Smooth muscle cell (in vitro differentiated cells): ENCODE data around the gene EIF2B4. TPM values are rescaled to one million over a fixed set of nuclear protein-coding genes. Genes with fewer than 3 reads are reported as not detected.
A peak's percentile ranks its signal among the peaks of the same experiment; 100 is the strongest.

Source experiments
- DNase-seq: peaks from one replicate; lab custom pipeline; 2025; ENCODE audit not compliant: unreplicated experiment; lab: John Stamatoyannopoulos, UW
- H2AFZ ChIP-seq: fragments of 200-600 bp; sonication (generic); 2 replicates; pipeline ENCODE4 v1.6.0; 2016; ENCODE audit warnings: antibody characterized with exemption, low read depth, mild to moderate bottlenecking
- H3F3A ChIP-seq: fragments of 200-600 bp; sonication (generic); 2 replicates; pipeline ENCODE4 v1.6.0; 2017; ENCODE audit warnings: antibody characterized with exemption, low read depth
- H3K27ac ChIP-seq: fragments of 200-600 bp; sonication (generic); 2 replicates; pipeline ENCODE4 v1.5.1; 2016; ENCODE audit warnings: low read depth, mild to moderate bottlenecking
- H3K27me3 ChIP-seq: fragments of 200-600 bp; sonication (generic); 2 replicates; pipeline ENCODE4 v1.6.1; 2016; ENCODE audit warnings: low read depth, mild to moderate bottlenecking
- H3K36me3 ChIP-seq: fragments of 200-600 bp; sonication (generic); 2 replicates; pipeline ENCODE4 v1.5.1; 2016; ENCODE audit warnings: low read depth
- H3K4me1 ChIP-seq: fragments of 200-600 bp; sonication (generic); 2 replicates; pipeline ENCODE4 v1.5.1; 2016; ENCODE audit warnings: low read depth
- H3K4me2 ChIP-seq: fragments of 200-600 bp; sonication (generic); 2 replicates; pipeline ENCODE4 v1.6.0; 2016; ENCODE audit warnings: mild to moderate bottlenecking
- H3K4me3 ChIP-seq: fragments of 200-600 bp; sonication (generic); 2 replicates; pipeline ENCODE4 v1.5.1; 2016; ENCODE audit warnings: mild to moderate bottlenecking
- H3K79me2 ChIP-seq: fragments of 200-600 bp; sonication (generic); 2 replicates; pipeline ENCODE4 v1.6.0; 2016; ENCODE audit warnings: low read depth, mild to moderate bottlenecking
- H3K9ac ChIP-seq: fragments of 200-600 bp; sonication (generic); 2 replicates; pipeline ENCODE4 v1.6.0; 2016; ENCODE audit warnings: low read depth
- H3K9me3 ChIP-seq: fragments of 200-600 bp; sonication (generic); replicated peaks from 2 replicates; pipeline ENCODE4 v1.5.1; 2016; ENCODE audit warnings: low read depth
- H4K20me1 ChIP-seq: fragments of 200-600 bp; sonication (generic); 2 replicates; pipeline ENCODE4 v1.6.0; 2016; ENCODE audit warnings: low read depth
- WGBS: methylation state at CpG from one replicate; pipeline ENCODE4 v1.1.7; 2016; ENCODE audit warnings: low lambda C conversion rate; 5-methylcytosine and 5-hydroxymethylcytosine counted together
- polyA plus RNA-seq: library from polyadenylated mRNA; unstranded; fragments of >200 nt; fragmentation: Nextera tagmentation; extraction: Ambion mirVana; gene quantifications from 2 replicates; pipeline ENCODE4 v1.2.1, GENCODE V29; 2016
- total RNA-seq: library from RNA; depleted of rRNA; stranded (reverse); fragments of >200 nt; gene quantifications from 2 replicates; pipeline ENCODE4 v1.2.3, GENCODE V29; 2014
- TF ChIP-seq, protein P1 (sequence below): fragments of 200-600 bp; sonication (generic); IDR thresholded peaks from 2 replicates; pipeline ENCODE4 v1.5.1; 2017; ENCODE audit warnings: borderline replicate concordance, mild to moderate bottlenecking, antibody characterized with exemption; ENCODE audit not compliant: insufficient read depth, poor library complexity, severe bottlenecking

Gene EIF2B4
- 30.6 and 36.4 TPM in 2 replicates for total RNA-seq
- polyA plus RNA-seq = 70.2 and 80.0 TPM in 2 replicates

- Histone ChIP-seq H3K9ac (peak within 1 kb of the TSS; percentile 92), H2AFZ (peak within 1 kb of the TSS; percentile 82), H3K4me1 (peaks cover 15% of the 10 kb centered on the region), H3K36me3 (peaks cover 10% of the 10 kb centered on the region), H4K20me1 (peaks cover 12% of the 10 kb centered on the region), H3K4me3 (peak within 1 kb of the TSS; percentile 72), H3K79me2 (peaks cover 46% of the 10 kb centered on the region), H3K4me2 (peak within 1 kb of the TSS; percentile 94), H3K27ac (peak within 1 kb of the TSS; percentile 80), H3K9me3 (no peaks in the 10 kb centered on the region), H3K27me3 (no peaks in the 10 kb centered on the region), H3F3A (peaks cover 5% of the 10 kb centered on the region)
- TF ChIP-seq, protein P1, sequence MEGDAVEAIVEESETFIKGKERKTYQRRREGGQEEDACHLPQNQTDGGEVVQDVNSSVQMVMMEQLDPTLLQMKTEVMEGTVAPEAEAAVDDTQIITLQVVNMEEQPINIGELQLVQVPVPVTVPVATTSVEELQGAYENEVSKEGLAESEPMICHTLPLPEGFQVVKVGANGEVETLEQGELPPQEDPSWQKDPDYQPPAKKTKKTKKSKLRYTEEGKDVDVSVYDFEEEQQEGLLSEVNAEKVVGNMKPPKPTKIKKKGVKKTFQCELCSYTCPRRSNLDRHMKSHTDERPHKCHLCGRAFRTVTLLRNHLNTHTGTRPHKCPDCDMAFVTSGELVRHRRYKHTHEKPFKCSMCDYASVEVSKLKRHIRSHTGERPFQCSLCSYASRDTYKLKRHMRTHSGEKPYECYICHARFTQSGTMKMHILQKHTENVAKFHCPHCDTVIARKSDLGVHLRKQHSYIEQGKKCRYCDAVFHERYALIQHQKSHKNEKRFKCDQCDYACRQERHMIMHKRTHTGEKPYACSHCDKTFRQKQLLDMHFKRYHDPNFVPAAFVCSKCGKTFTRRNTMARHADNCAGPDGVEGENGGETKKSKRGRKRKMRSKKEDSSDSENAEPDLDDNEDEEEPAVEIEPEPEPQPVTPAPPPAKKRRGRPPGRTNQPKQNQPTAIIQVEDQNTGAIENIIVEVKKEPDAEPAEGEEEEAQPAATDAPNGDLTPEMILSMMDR = peak; percentile 58
- WGBS = 1% methylated on average over 83 of the region's 85 CpGs
- peak; percentile 94 for DNase-seq
Measured at GRCh38 chr2:27370026-27370815, at the start of gene EIF2B4, which contains the start of gene SNX17. Gene EIF2B4, minus strand, starts transcription at chr2:27370338. Its CDS starts 24 bp downstream, at chr2:27370314. Gene SNX17, plus strand, starts transcription at chr2:27370616. Its CDS starts 128 bp downstream, at chr2:27370744.

GRCh38 chr2:27416151-27416550 is 46.0 kb upstream of the EIF2B4 start:
- H3K9me3 ChIP-seq = no peaks in the 10 kb centered on the region
- DNase-seq = no peak
- no peaks in the 10 kb centered on the region for H3K27me3 ChIP-seq
- H2AFZ ChIP-seq = no peak overlapping the region
- no peaks in the 10 kb centered on the region for H4K20me1 ChIP-seq
- no peak overlapping the region for H3K4me3 ChIP-seq
- no peak overlapping the region for H3K9ac ChIP-seq
- H3K4me2 ChIP-seq = no peak overlapping the region
- H3K4me1 ChIP-seq = no peaks in the 10 kb centered on the region
- WGBS = 94% methylated on average over 6 of the region's 6 CpGs
- no peaks in the 10 kb centered on the region for H3K36me3 ChIP-seq
- no peaks in the 10 kb centered on the region for H3F3A ChIP-seq
- H3K27ac ChIP-seq = no peak overlapping the region
- H3K79me2 ChIP-seq = no peaks in the 10 kb centered on the region
- TF ChIP-seq, protein P1 = no peak

- peaks cover 18% of the 10 kb centered on the region for H3K79me2 ChIP-seq
- no peaks in the 10 kb centered on the region for H3K9me3 ChIP-seq
- peaks cover 11% of the 10 kb centered on the region for H3K4me1 ChIP-seq
- no peak overlapping the region for H3K9ac ChIP-seq
- peaks cover 9% of the 10 kb centered on the region for H4K20me1 ChIP-seq
- H3K27me3 ChIP-seq = no peaks in the 10 kb centered on the region
- no peak for DNase-seq
- no peaks in the 10 kb centered on the region for H3K36me3 ChIP-seq
- 89% methylated on average over 9 of the region's 9 CpGs for WGBS
- no peak overlapping the region for H3K4me2 ChIP-seq
- no peaks in the 10 kb centered on the region for H3F3A ChIP-seq
- no peak overlapping the region for H3K4me3 ChIP-seq
- no peak overlapping the region for H2AFZ ChIP-seq
- TF ChIP-seq, protein P1 = no peak
- no peak overlapping the region for H3K27ac ChIP-seq
Measured at GRCh38 chr2:27412419-27413152, 42.4 kb upstream of the EIF2B4 start.
